WTC11 (cell line): Measurements from ENCODE around the gene COPZ2.

Experiments
- CTCF ChIP-seq: fragments of 200-600 bp; IDR thresholded peaks from 2 replicates; pipeline ENCODE4 v1.8.0; 2022; ENCODE audit warnings: antibody characterized with exemption
- E2F1 ChIP-seq: sonication (generic); formaldehyde crosslinking; IDR thresholded peaks from 2 replicates; pipeline ENCODE4 v1.8.0; 2022; ENCODE audit warnings: mild to moderate bottlenecking, missing genetic modification reagents
- E2F4 ChIP-seq: sonication (generic); formaldehyde crosslinking; IDR thresholded peaks from 2 replicates; pipeline ENCODE4 v1.8.1; 2022; ENCODE audit warnings: low read depth, mild to moderate bottlenecking, moderate library complexity, missing genetic modification reagents, borderline replicate concordance
- FOXP4 ChIP-seq: sonication (generic); formaldehyde crosslinking; IDR thresholded peaks from 2 replicates; pipeline ENCODE4 v1.8.0; 2022; ENCODE audit warnings: mild to moderate bottlenecking, missing genetic modification reagents
- HMGXB4 ChIP-seq: sonication (generic); formaldehyde crosslinking; IDR thresholded peaks from 2 replicates; pipeline ENCODE4 v1.8.1; 2023; ENCODE audit warnings: mild to moderate bottlenecking, moderate library complexity, missing genetic modification reagents
- MXD4 ChIP-seq: fragments of 250-450 bp; sonication (Bioruptor Pico); IDR thresholded peaks from 2 replicates; pipeline ENCODE4 v1.8.0; 2021; ENCODE audit warnings: mild to moderate bottlenecking, moderate library complexity, borderline replicate concordance
- NR3C1 ChIP-seq: sonication (generic); formaldehyde crosslinking; conservative IDR thresholded peaks from 2 replicates; pipeline ENCODE4 v1.8.1; 2023; ENCODE audit warnings: low read depth, mild to moderate bottlenecking, missing genetic modification reagents
- PREB ChIP-seq: sonication (generic); formaldehyde crosslinking; IDR thresholded peaks from 2 replicates; pipeline ENCODE4 v1.8.1; 2022; ENCODE audit warnings: mild to moderate bottlenecking, missing genetic modification reagents, moderate library complexity, borderline replicate concordance
- PRRX2 ChIP-seq: fragments of 250-450 bp; sonication (Bioruptor Pico); IDR thresholded peaks from 2 replicates; pipeline ENCODE4 v1.8.0; 2021; ENCODE audit warnings: mild to moderate bottlenecking
- TEAD4 ChIP-seq: sonication (generic); formaldehyde crosslinking; IDR thresholded peaks from 2 replicates; pipeline ENCODE4 v1.8.0; 2022; ENCODE audit warnings: mild to moderate bottlenecking, missing genetic modification reagents
- ZNF512 ChIP-seq: sonication (generic); formaldehyde crosslinking; IDR thresholded peaks from 2 replicates; pipeline ENCODE4 v1.8.1; 2022; ENCODE audit warnings: missing genetic modification reagents, borderline replicate concordance

GRCh38 chr17:48043176-48043575, 5.6 kb upstream of the COPZ2 start:
- TF ChIP-seq CTCF: no peak
- no peak for TF ChIP-seq ZNF512 (CRISPR knock-in tag)
- TF ChIP-seq PREB (CRISPR knock-in tag): no peak
- no peak for TF ChIP-seq HMGXB4 (CRISPR knock-in tag)
- TF ChIP-seq E2F1 (CRISPR knock-in tag): no peak
- no peak for TF ChIP-seq NR3C1 (CRISPR knock-in tag)
- TF ChIP-seq FOXP4 (CRISPR knock-in tag): no peak
- no peak for TF ChIP-seq PRRX2 (CRISPR knock-in tag)
- TF ChIP-seq TEAD4: no peak
- no peak for TF ChIP-seq E2F4 (CRISPR knock-in tag)
- no peak for TF ChIP-seq MXD4
